ENCODE results near the gene TCN1. TPM values are rescaled to one million over a fixed set of nuclear protein-coding genes. Genes with fewer than 3 reads are reported as not detected.

TCN1 gene
- total and polyA plus RNA-seq, 9 of the 15 experiments (the other 6 are each of a cell fraction or from before 2014, with no cell fraction given) = 0.63 to 25.9 (median 8.0) TPM

- POLR2A ChIA-PET = no interaction called here
- FAIRE-seq = no peak
- no peaks in the 10 kb centered on the region; a peak in 1 of 5 replicates for H3K4me1 ChIP-seq (replicated peaks in 1 of 2; ENCODE audit: control insufficient read depth in 2 of 2, insufficient read depth in 2 of 2, low read length in 2 of 2)
Observed at GRCh38 chr11:59877325-59877724, 11.0 kb upstream of the TCN1 start.

More at GRCh38 chr11:59877325-59877724, 11.0 kb upstream of the TCN1 start:
- Histone ChIP-seq H3K27me3 (ENCODE audit: control insufficient read depth in 2 of 2, insufficient read depth in 2 of 2, low read length in 2 of 2) (no peaks in the 10 kb centered on the region), H3K4me3 (no peak overlapping the region), H3K27ac (ENCODE audit: extremely low read depth, low read depth, low read length) (no peak overlapping the region), H3K9me3 (replicated peaks; ENCODE audit: control insufficient read depth, insufficient read depth, low read depth, low read length) (no peaks in the 10 kb centered on the region), H4K20me1 (replicated peaks; ENCODE audit: control insufficient read depth, insufficient read depth, low read length) (no peaks in the 10 kb centered on the region), H2AFZ (ENCODE audit: low read depth, low read length) (no peak overlapping the region), H3K79me2 (ENCODE audit: control insufficient read depth, insufficient read depth, low read length) (no peaks in the 10 kb centered on the region), H3K4me2 (ENCODE audit: insufficient read depth, low read length) (no peak overlapping the region), H3K9ac (ENCODE audit: insufficient read depth in 1 of 2, low read depth in 2 of 2, low read length in 2 of 2) (no peak overlapping the region), H3K9me1 (ENCODE audit: control insufficient read depth, insufficient read depth, low read length) (no peaks in the 10 kb centered on the region), H3K36me3 (ENCODE audit: control insufficient read depth, insufficient read depth, low read length) (no peaks in the 10 kb centered on the region)
- in situ Hi-C loops (cut with MboI) = no loop called here
- intact Hi-C loops (cut with micrococcal nuclease) = no loop called here
- CTCF ChIA-PET (ENCODE audit: low intra/inter-chr PET ratio) = no interaction called here
- ATAC-seq = no peak
- TF ChIP-seq SRSF9 (IDR thresholded peaks at IDR 0.05; ENCODE audit: borderline replicate concordance, low read depth, low read length) (no peak), CEBPB (tag; IDR thresholded peaks at IDR 0.05) (no peak), ZNF707 (CRISPR knock-in tag; conservative IDR thresholded peaks at IDR 0.05) (no peak), RBM25 (IDR thresholded peaks at IDR 0.05; ENCODE audit: low read depth, low read length, severe bottlenecking) (no peak), HNRNPUL1 (IDR thresholded peaks at IDR 0.05; ENCODE audit: low read length) (no peak), HOMEZ (CRISPR knock-in tag; IDR thresholded peaks at IDR 0.05) (no peak), BDP1 (IDR thresholded peaks at IDR 0.05; ENCODE audit: insufficient read depth, insufficient read length) (no peak), RBM14 (IDR thresholded peaks at IDR 0.05; ENCODE audit: borderline replicate concordance, insufficient read depth, low read depth, low read length) (no peak), ZKSCAN3 (CRISPR knock-in tag; IDR thresholded peaks at IDR 0.05) (no peak), DEAF1 (CRISPR knock-in tag; IDR thresholded peaks at IDR 0.05) (no peak), SP1 (CRISPR knock-in tag; IDR thresholded peaks at IDR 0.05) (no peak), TSC22D4 (tag; IDR thresholded peaks at IDR 0.05) (no peak), CHD4 (IDR thresholded peaks at IDR 0.05; ENCODE audit: insufficient read depth, insufficient replicate concordance, low read depth, low read length, poor library complexity, severe bottlenecking) (no peak), ZNF197 (CRISPR knock-in tag; IDR thresholded peaks at IDR 0.05; ENCODE audit: low read depth) (no peak), CBX5 (IDR thresholded peaks at IDR 0.05; ENCODE audit: borderline replicate concordance, low read depth) (no peak), ZBTB8A (IDR thresholded peaks at IDR 0.05; ENCODE audit: partially characterized antibody) (no peak)
- no TSS peak for BruUV-seq (replicated peaks)
- DNase-seq (ENCODE audit: extremely low read depth in 1 of 4, low spot score in 3 of 4) = no peak

All from K562 (cell line).